Measurements from ENCODE around the gene ZMYM2. TPM values are rescaled to one million over a fixed set of nuclear protein-coding genes. Genes with fewer than 3 reads are reported as not detected.
"Not testable (repeated sequence)": the region's sequence is repeated elsewhere in the genome, so short reads cannot be mapped to it uniquely, and the experiment has no call there.

The ZMYM2 gene
- total RNA-seq, 1 donor from 2014 or later: 61.1 TPM

GRCh38 chr13:20024702-20025101, 66.2 kb downstream of the ZMYM2 start:
- no peak for FAIRE-seq
- no peaks in the 10 kb centered on the region for H3K27me3 ChIP-seq (ENCODE audit: control insufficient read depth, insufficient read depth, low read length)

DNA sequence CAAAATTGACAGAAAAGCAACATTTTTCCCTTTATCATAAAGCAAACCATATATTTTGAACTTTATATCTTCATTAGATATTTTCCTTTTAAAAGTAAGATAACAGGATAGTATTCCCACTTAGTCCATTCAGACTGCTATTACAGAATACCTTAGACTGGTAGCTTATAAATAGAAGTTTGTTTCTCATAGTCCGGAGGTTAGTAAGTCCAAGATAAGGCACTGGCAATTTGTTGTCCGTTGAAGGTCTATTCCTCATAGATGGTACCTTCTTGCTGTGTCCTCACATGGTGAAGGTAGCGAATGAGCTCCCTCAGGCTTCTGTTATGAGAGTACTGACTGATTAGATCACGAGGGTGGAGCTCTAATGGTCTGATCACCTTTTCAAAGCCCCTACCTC, 70.4 kb downstream of the ZMYM2 start:
- peaks cover 11% of the 10 kb centered on the region for H3K36me3 ChIP-seq (ENCODE audit: control insufficient read depth, insufficient read depth, low read length)
- no peak overlapping the region for H3K4me3 ChIP-seq (ENCODE audit: low read depth, low read length)
- FAIRE-seq (no peak), DNase-seq (ENCODE audit: low read depth) (no peak)
- no peaks in the 10 kb centered on the region for H3K27me3 ChIP-seq (ENCODE audit: control insufficient read depth, insufficient read depth, low read length)
- TF ChIP-seq, protein P1, sequence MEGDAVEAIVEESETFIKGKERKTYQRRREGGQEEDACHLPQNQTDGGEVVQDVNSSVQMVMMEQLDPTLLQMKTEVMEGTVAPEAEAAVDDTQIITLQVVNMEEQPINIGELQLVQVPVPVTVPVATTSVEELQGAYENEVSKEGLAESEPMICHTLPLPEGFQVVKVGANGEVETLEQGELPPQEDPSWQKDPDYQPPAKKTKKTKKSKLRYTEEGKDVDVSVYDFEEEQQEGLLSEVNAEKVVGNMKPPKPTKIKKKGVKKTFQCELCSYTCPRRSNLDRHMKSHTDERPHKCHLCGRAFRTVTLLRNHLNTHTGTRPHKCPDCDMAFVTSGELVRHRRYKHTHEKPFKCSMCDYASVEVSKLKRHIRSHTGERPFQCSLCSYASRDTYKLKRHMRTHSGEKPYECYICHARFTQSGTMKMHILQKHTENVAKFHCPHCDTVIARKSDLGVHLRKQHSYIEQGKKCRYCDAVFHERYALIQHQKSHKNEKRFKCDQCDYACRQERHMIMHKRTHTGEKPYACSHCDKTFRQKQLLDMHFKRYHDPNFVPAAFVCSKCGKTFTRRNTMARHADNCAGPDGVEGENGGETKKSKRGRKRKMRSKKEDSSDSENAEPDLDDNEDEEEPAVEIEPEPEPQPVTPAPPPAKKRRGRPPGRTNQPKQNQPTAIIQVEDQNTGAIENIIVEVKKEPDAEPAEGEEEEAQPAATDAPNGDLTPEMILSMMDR (IDR thresholded peaks at IDR 0.05; ENCODE audit: insufficient read depth, low read length, severe bottlenecking): no peak

More at GRCh38 chr13:20024702-20025101, 66.2 kb downstream of the ZMYM2 start:
- Histone ChIP-seq H3K36me3 (ENCODE audit: control insufficient read depth, insufficient read depth, low read length) (peaks cover 5% of the 10 kb centered on the region), H3K4me3 (ENCODE audit: low read depth, low read length) (no peak overlapping the region)
- no peak for DNase-seq (ENCODE audit: low read depth)
- TF ChIP-seq, protein P1 (IDR thresholded peaks at IDR 0.05; ENCODE audit: insufficient read depth, low read length, severe bottlenecking): no peak

DNA sequence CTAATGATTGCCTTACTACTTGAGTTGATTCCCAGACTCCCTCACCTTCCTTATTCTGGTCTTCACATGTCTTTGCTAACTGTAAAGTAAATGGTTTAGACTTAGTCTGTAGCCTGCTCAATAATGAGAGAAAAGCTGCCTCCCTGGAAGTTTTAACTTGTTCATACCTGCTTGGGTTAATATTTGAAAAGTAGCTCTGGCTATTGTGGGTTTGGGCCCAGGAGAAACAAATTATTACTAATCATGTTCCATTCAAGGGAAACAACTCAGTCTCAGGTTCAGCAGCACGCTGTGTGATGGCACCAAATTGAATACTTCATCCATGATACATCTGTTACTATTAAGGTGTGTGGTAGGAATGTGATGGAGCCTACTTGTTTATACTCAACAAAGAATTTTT, 75.0 kb downstream of the ZMYM2 start:
- peaks cover 10% of the 10 kb centered on the region for H3K36me3 ChIP-seq (ENCODE audit: control insufficient read depth, insufficient read depth, low read length)
- H3K4me3 ChIP-seq (ENCODE audit: low read depth, low read length): no peak overlapping the region
- TF ChIP-seq, protein P1 (IDR thresholded peaks at IDR 0.05; ENCODE audit: insufficient read depth, low read length, severe bottlenecking): no peak
- FAIRE-seq: no peak
- no peaks in the 10 kb centered on the region for H3K27me3 ChIP-seq (ENCODE audit: control insufficient read depth, insufficient read depth, low read length)
- peak; percentile 15 for DNase-seq (ENCODE audit: low read depth)

- peaks cover 8% of the 10 kb centered on the region for H3K36me3 ChIP-seq (ENCODE audit: control insufficient read depth, insufficient read depth, low read length)
- TF ChIP-seq, protein P1 (IDR thresholded peaks at IDR 0.05; ENCODE audit: insufficient read depth, low read length, severe bottlenecking): no peak
Measured at GRCh38 chr13:20035130-20035529, 76.6 kb downstream of the ZMYM2 start.

DNA sequence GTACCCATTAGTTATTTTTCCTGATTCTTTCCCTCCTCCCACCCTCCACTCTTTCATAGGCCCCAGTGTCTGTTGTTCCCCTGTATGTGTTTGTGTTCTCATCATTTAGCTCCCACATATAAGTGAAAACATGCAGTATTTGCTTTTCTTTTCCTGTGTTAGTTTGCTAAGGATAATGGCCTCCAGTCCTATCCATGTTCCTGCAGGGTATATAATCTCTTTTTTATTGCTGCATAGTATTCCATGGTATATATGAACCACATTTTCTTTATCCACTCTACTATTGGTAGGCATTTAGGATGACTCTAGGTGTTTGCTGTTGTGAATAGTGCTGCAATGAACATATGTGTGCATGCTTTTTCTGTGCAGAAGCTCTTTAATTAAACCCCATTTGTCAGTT, 79.4 kb downstream of the ZMYM2 start:
- no peak for FAIRE-seq

More at GRCh38 chr13:20035130-20035529, 76.6 kb downstream of the ZMYM2 start:
- no peak for FAIRE-seq
- H3K27me3 ChIP-seq (ENCODE audit: control insufficient read depth, insufficient read depth, low read length): no peaks in the 10 kb centered on the region
- peak; percentile 5 for DNase-seq (ENCODE audit: low read depth)
- H3K4me3 ChIP-seq (ENCODE audit: low read depth, low read length): no peak overlapping the region

DNA sequence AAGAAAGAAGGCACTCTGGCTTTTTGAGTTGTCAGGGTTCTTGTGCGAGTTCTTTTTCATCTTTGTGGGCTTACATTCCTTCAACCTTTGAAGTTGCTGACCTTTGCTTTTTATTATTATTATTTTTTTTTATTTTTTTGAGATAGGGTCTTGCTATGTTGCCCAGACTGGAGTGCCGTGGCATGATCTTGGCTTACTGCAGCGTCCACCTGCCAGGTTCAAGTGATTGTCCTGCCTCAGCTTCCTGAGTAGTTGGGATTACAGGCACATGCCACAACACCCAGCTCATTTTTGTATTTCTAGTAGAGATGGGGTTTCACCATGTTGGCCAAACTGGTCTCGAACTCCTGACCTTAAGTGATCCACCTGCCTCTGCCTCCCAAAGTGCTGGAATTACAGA, 84.1 kb downstream of the ZMYM2 start:
- H3K36me3 ChIP-seq (ENCODE audit: control insufficient read depth, insufficient read depth, low read length); H3K27me3 ChIP-seq (ENCODE audit: control insufficient read depth, insufficient read depth, low read length); DNase-seq (ENCODE audit: low read depth); H3K4me3 ChIP-seq (ENCODE audit: low read depth, low read length); FAIRE-seq: not testable (repeated sequence)

More for the DNA sequence above, 79.4 kb downstream of the ZMYM2 start:
- Histone ChIP-seq H3K4me3 (ENCODE audit: low read depth, low read length) (no peak overlapping the region), H3K27me3 (ENCODE audit: control insufficient read depth, insufficient read depth, low read length) (no peaks in the 10 kb centered on the region), H3K36me3 (ENCODE audit: control insufficient read depth, insufficient read depth, low read length) (peaks cover 7% of the 10 kb centered on the region)
- TF ChIP-seq, protein P1 (IDR thresholded peaks at IDR 0.05; ENCODE audit: insufficient read depth, low read length, severe bottlenecking): no peak
- DNase-seq (ENCODE audit: low read depth): no peak
